Cardiac fibroblast (primary cell): ENCODE data around the gene UGT2A3.

Experiments
- DNase-seq, 2 donors: peaks; one replicate each; pipeline versions ENCODE4 v3.0.0 to v3.0.0-alpha.2; 2010; ENCODE audit warnings: low read depth in 2 of 2
- H3K4me3 ChIP-seq, 2 donors: replicated peaks in 1 of 2; 1 replicate in 1 of 2; 2 replicates in 1 of 2; pipeline ENCODE4 v1.5.1; 2011; ENCODE audit warnings: low read depth in 2 of 2, low read length in 2 of 2, mild to moderate bottlenecking in 2 of 2, moderate library complexity in 1 of 2
- TF ChIP-seq, protein P1 (sequence below): IDR thresholded peaks from one replicate; pipeline ENCODE4 v1.5.1; 2011; ENCODE audit warnings: low read depth, mild to moderate bottlenecking, low read length, inconsistent platforms

Gene UGT2A3

DNA sequence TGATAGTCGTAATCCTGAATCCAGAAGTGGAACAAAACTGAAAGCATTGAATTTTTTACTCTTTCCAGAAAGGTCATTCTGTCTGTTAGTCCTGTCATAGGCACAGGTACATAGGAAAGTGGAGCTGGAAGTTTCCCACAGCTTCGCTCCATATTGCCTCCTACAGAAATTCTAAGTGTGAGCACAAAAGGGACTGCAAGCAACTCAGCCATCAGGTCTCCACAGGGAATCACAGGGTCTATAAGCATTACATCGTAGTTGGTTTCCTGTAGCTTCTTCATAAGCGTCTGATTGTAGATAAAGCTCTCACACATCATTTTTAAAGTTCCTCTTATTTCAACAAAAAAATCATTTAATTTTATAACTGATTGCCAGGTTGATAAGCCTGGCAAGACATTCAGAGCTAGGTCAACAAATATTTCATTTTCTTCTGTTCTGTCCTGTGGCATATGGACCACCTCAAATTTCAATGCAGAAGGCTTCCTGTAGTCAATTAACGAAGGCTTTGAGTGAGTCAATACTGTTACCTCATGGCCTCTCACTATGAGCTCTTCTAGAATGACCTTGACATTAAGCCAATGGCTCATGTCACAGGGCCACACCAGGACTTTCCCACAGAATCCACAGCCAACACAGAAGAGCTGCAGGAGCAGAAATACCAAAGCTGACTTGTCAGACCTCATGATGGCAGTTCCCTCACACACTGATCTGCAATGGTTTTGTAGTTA lies at the start of gene UGT2A3:
Gene UGT2A3 (minus strand): TSS at position 727 of the 728 bp plus-strand sequence. CDS start 44 bp downstream, at position 683.
- DNase-seq = no peak
- TF ChIP-seq, protein P1, sequence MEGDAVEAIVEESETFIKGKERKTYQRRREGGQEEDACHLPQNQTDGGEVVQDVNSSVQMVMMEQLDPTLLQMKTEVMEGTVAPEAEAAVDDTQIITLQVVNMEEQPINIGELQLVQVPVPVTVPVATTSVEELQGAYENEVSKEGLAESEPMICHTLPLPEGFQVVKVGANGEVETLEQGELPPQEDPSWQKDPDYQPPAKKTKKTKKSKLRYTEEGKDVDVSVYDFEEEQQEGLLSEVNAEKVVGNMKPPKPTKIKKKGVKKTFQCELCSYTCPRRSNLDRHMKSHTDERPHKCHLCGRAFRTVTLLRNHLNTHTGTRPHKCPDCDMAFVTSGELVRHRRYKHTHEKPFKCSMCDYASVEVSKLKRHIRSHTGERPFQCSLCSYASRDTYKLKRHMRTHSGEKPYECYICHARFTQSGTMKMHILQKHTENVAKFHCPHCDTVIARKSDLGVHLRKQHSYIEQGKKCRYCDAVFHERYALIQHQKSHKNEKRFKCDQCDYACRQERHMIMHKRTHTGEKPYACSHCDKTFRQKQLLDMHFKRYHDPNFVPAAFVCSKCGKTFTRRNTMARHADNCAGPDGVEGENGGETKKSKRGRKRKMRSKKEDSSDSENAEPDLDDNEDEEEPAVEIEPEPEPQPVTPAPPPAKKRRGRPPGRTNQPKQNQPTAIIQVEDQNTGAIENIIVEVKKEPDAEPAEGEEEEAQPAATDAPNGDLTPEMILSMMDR = no peak
- H3K4me3 ChIP-seq = no peak within 1 kb of the TSS

DNA sequence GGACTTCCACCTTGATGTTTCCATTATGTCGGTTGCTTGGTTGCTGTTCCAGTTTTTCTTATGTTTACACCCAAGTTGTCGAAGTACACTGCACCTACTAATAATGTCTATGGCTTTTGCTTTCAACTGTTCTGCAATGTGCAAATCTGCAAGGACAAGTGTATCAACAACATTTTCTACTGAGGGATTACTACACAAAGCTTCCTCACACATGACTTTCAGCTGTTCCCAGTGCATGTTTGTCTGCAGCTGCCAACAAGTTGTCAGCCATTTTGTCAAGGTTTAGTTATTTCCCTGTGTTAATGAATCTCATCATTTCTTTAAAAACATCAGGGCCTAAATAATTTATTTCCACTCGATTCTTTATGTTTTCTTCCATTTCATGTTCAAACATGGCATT lies 45.4 kb upstream of the UGT2A3 start:
- no peak overlapping the region for H3K4me3 ChIP-seq
- DNase-seq = no peak
- TF ChIP-seq, protein P1 = no peak

DNA sequence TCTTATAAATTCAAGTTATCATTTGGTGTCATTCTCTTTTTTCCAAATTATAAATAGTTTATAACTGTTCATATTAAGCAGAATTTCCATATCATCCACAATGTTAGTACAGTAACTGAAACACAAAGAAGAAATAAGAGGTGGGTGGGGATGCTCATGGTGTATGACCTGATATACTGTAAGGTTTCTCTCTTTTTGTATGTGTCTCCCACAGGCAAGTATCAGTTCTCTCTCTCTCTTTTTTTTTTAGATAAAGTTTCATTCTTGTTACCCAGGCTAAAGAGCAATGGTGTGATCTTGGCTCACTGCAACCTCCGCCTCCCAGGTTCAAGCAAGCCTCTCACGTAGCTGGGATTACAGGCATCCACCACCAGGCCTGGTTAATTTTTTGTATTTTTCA lies 43.7 kb upstream of the UGT2A3 start:
- TF ChIP-seq, protein P1 = no peak
- DNase-seq = no peak
- no peak overlapping the region for H3K4me3 ChIP-seq

DNA sequence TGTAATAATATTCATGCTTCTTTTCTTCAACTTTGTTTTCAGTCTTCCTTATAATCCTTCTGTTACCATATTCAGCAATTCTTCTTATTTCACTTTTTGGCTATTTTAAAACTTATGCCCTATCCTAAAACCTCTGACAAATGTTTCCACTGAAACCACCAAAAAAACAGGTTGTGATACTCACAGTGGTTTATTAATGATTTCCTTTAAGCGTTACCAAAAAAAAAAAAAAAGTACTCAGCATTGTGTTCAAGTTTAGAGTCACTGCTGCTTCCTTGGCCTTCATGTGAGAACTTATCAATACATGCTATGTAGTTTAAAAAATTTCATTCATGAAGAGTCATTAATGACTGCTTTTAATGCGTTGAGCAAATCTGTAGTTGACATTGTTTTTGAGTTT lies 35.4 kb upstream of the UGT2A3 start:
- TF ChIP-seq, protein P1 = no peak
- no peak for DNase-seq
- H3K4me3 ChIP-seq = no peak overlapping the region

DNA sequence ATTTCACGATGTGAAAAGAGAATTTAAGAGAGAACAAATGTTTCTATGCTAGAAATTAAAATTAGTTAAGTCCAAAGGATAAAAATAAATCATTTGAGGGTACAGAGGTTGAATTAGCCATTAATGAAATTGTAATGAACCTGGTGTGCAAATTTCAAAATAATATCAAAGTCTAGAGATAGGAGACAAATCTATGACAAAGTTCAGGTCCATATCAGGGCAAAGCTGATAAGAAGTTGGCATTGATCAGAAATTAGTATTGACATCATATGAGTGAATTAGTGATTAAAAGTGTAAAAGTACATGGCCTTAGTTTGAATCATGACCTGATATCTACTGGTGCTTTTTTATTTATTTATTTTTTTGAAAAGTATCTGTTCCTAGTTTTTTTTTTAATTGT lies 33.8 kb upstream of the UGT2A3 start:
- no peak for DNase-seq
- TF ChIP-seq, protein P1 = no peak
- H3K4me3 ChIP-seq = no peak overlapping the region

GRCh38 chr4:68984947-68985346 lies 33.3 kb upstream of the UGT2A3 start:
- H3K4me3 ChIP-seq = no peak overlapping the region
- no peak for DNase-seq
- TF ChIP-seq, protein P1 = no peak

DNA sequence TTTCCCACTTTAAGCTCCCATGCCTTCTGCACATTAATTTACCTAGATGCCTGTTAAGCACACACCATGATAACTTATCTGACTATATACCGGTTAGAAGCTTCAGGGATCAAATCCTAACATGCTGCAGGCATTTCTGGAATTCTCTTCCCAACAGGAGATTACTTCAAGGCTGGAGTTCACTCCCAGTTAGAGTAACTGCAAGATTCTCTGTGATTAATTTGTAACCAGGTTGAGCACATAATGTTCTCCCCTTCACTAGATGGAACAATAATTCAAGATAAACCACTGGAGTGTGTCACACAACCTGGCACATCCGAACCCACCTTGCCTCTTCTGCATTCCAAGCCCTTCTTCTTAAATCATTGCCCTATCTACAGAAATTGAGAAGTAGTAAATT lies 11.8 kb upstream of the UGT2A3 start:
- DNase-seq = no peak

More for the DNA sequence above, 11.8 kb upstream of the UGT2A3 start:
- no peak overlapping the region for H3K4me3 ChIP-seq
- TF ChIP-seq, protein P1 = no peak
